SJCRH30 (cell line): ENCODE measurements around the gene NDC1. TPM values are rescaled to one million over a fixed set of nuclear protein-coding genes. Genes with fewer than 3 reads are reported as not detected.

Source experiments
- DNase-seq, 2 experiments: peaks; one replicate each; pipeline ENCODE4 v3.0.0-alpha.2; 2015 to 2020
- H3K27ac ChIP-seq: fragments of 250-450 bp; sonication (Bioruptor Pico); 2 replicates; pipeline ENCODE4 v1.5.1; 2020; ENCODE audit warnings: mild to moderate bottlenecking, moderate library complexity
- H3K27me3 ChIP-seq: fragments of 250-450 bp; sonication (Bioruptor Pico); 2 replicates; pipeline ENCODE4 v1.5.1; 2020; ENCODE audit warnings: mild to moderate bottlenecking, moderate library complexity
- H3K36me3 ChIP-seq: fragments of 250-450 bp; sonication (Bioruptor Pico); 2 replicates; pipeline ENCODE4 v1.5.1; 2020; ENCODE audit warnings: mild to moderate bottlenecking, moderate library complexity
- H3K4me1 ChIP-seq: fragments of 250-450 bp; sonication (Bioruptor Pico); 2 replicates; pipeline ENCODE4 v1.5.1; 2020; ENCODE audit warnings: mild to moderate bottlenecking, moderate library complexity
- H3K4me3 ChIP-seq: fragments of 250-450 bp; sonication (Bioruptor Pico); 2 replicates; pipeline ENCODE4 v1.5.1; 2020; ENCODE audit warnings: mild to moderate bottlenecking, moderate library complexity
- H3K9me3 ChIP-seq: fragments of 250-450 bp; sonication (Bioruptor Pico); replicated peaks from 2 replicates; pipeline ENCODE4 v1.5.1; 2020; ENCODE audit warnings: mild to moderate bottlenecking, moderate library complexity
- total RNA-seq: library from RNA; depleted of rRNA; stranded (reverse); fragments of >200 nt; shearing (Covaris generic); gene quantifications from 2 replicates; pipeline ENCODE4 v1.2.3, GENCODE V29; 2014

The NDC1 gene
- total RNA-seq, 1 experiment from 2014 or later = 107 TPM

GRCh38 chr1:53810007-53810406, 28.1 kb downstream of the NDC1 start:
- H3K9me3 ChIP-seq = no peaks in the 10 kb centered on the region
- no peak for DNase-seq
- H3K36me3 ChIP-seq = peaks cover 60% of the 10 kb centered on the region
- H3K27me3 ChIP-seq = no peaks in the 10 kb centered on the region
- no peak overlapping the region for H3K27ac ChIP-seq
- no peak overlapping the region for H3K4me3 ChIP-seq
- peaks cover 8% of the 10 kb centered on the region; the same call in 1 of the 2 replicates for H3K4me1 ChIP-seq

GRCh38 chr1:53807916-53808315, 30.2 kb downstream of the NDC1 start:
- peaks cover 8% of the 10 kb centered on the region; the same call in 1 of the 2 replicates for H3K4me1 ChIP-seq
- no peaks in the 10 kb centered on the region for H3K27me3 ChIP-seq
- H3K4me3 ChIP-seq = no peak overlapping the region
- H3K36me3 ChIP-seq = peaks cover 56% of the 10 kb centered on the region
- DNase-seq = peak; percentile 15 to 73
- no peaks in the 10 kb centered on the region for H3K9me3 ChIP-seq
- no peak overlapping the region for H3K27ac ChIP-seq

GRCh38 chr1:53804791-53805505, 33.1 kb downstream of the NDC1 start:
- Histone ChIP-seq H3K36me3 (peaks cover 65% of the 10 kb centered on the region), H3K27me3 (no peaks in the 10 kb centered on the region), H3K9me3 (no peaks in the 10 kb centered on the region), H3K27ac (no peak overlapping the region), H3K4me3 (no peak overlapping the region), H3K4me1 (peaks cover 8% of the 10 kb centered on the region; the same call in 1 of the 2 replicates)
- no peak for DNase-seq

- H3K4me1 ChIP-seq = peaks cover 8% of the 10 kb centered on the region; the same call in 1 of the 2 replicates
- peaks cover 72% of the 10 kb centered on the region for H3K36me3 ChIP-seq
- no peak overlapping the region for H3K4me3 ChIP-seq
- no peaks in the 10 kb centered on the region for H3K9me3 ChIP-seq
- H3K27ac ChIP-seq = no peak overlapping the region
- DNase-seq = no peak
- no peaks in the 10 kb centered on the region for H3K27me3 ChIP-seq
Measured at GRCh38 chr1:53804181-53804580, 33.9 kb downstream of the NDC1 start.

GRCh38 chr1:53800621-53801020, 37.5 kb downstream of the NDC1 start:
- no peaks in the 10 kb centered on the region for H3K27me3 ChIP-seq
- DNase-seq = no peak
- no peaks in the 10 kb centered on the region for H3K9me3 ChIP-seq
- H3K4me1 ChIP-seq = no peaks in the 10 kb centered on the region
- H3K4me3 ChIP-seq = no peak overlapping the region
- no peak overlapping the region for H3K27ac ChIP-seq
- H3K36me3 ChIP-seq = peaks cover 86% of the 10 kb centered on the region

- H3K36me3 ChIP-seq = peaks cover 84% of the 10 kb centered on the region
- no peak for DNase-seq
Measured at GRCh38 chr1:53799141-53799540, 39.0 kb downstream of the NDC1 start.

GRCh38 chr1:53792806-53793205, 45.3 kb downstream of the NDC1 start:
- H3K4me1 ChIP-seq = no peaks in the 10 kb centered on the region
- no peak overlapping the region for H3K27ac ChIP-seq
- DNase-seq = no peak
- no peak overlapping the region for H3K4me3 ChIP-seq
- no peaks in the 10 kb centered on the region for H3K9me3 ChIP-seq
- H3K27me3 ChIP-seq = no peaks in the 10 kb centered on the region
- peaks cover 79% of the 10 kb centered on the region for H3K36me3 ChIP-seq

More at GRCh38 chr1:53799141-53799540, 39.0 kb downstream of the NDC1 start:
- Histone ChIP-seq H3K9me3 (no peaks in the 10 kb centered on the region), H3K4me1 (no peaks in the 10 kb centered on the region), H3K27ac (no peak overlapping the region), H3K27me3 (no peaks in the 10 kb centered on the region), H3K4me3 (no peak overlapping the region)

GRCh38 chr1:53787655-53788054, 50.4 kb downstream of the NDC1 start:
- Histone ChIP-seq H3K4me1 (no peaks in the 10 kb centered on the region), H3K4me3 (no peak overlapping the region), H3K27ac (no peak overlapping the region), H3K36me3 (peaks cover 66% of the 10 kb centered on the region), H3K9me3 (no peaks in the 10 kb centered on the region), H3K27me3 (no peaks in the 10 kb centered on the region)
- DNase-seq = no peak

- H3K36me3 ChIP-seq = peaks cover 54% of the 10 kb centered on the region
- no peaks in the 10 kb centered on the region for H3K27me3 ChIP-seq
- no peak overlapping the region for H3K27ac ChIP-seq
- no peaks in the 10 kb centered on the region for H3K4me1 ChIP-seq
- DNase-seq = no peak
- no peaks in the 10 kb centered on the region for H3K9me3 ChIP-seq
- H3K4me3 ChIP-seq = no peak overlapping the region
Measured at GRCh38 chr1:53783056-53783455, 55.0 kb downstream of the NDC1 start.

GRCh38 chr1:53781654-53782053, 56.4 kb downstream of the NDC1 start:
- no peak for DNase-seq
- Histone ChIP-seq H3K27ac (no peak overlapping the region), H3K36me3 (peaks cover 58% of the 10 kb centered on the region), H3K4me1 (no peaks in the 10 kb centered on the region), H3K4me3 (no peak overlapping the region), H3K27me3 (no peaks in the 10 kb centered on the region), H3K9me3 (no peaks in the 10 kb centered on the region)

- H3K4me3 ChIP-seq = no peak overlapping the region
- no peak overlapping the region for H3K27ac ChIP-seq
- H3K4me1 ChIP-seq = no peaks in the 10 kb centered on the region
- H3K36me3 ChIP-seq = peaks cover 58% of the 10 kb centered on the region
- H3K27me3 ChIP-seq = no peaks in the 10 kb centered on the region
- H3K9me3 ChIP-seq = no peaks in the 10 kb centered on the region
- DNase-seq = no peak
Measured at GRCh38 chr1:53777272-53777671, 60.8 kb downstream of the NDC1 start.

GRCh38 chr1:53771648-53772047, 66.4 kb downstream of the NDC1 start:
- H3K4me3 ChIP-seq = no peak overlapping the region
- no peaks in the 10 kb centered on the region for H3K4me1 ChIP-seq
- H3K9me3 ChIP-seq = no peaks in the 10 kb centered on the region
- DNase-seq = no peak
- peaks cover 78% of the 10 kb centered on the region for H3K36me3 ChIP-seq
- no peaks in the 10 kb centered on the region for H3K27me3 ChIP-seq
- no peak overlapping the region for H3K27ac ChIP-seq

- Histone ChIP-seq H3K4me1 (no peaks in the 10 kb centered on the region), H3K4me3 (no peak overlapping the region), H3K27ac (no peak overlapping the region), H3K36me3 (peaks cover 79% of the 10 kb centered on the region), H3K9me3 (no peaks in the 10 kb centered on the region), H3K27me3 (no peaks in the 10 kb centered on the region)
- DNase-seq = no peak
Measured at GRCh38 chr1:53769780-53770179, 68.3 kb downstream of the NDC1 start.

GRCh38 chr1:53769184-53769583, 68.9 kb downstream of the NDC1 start:
- no peak overlapping the region for H3K4me3 ChIP-seq
- H3K27ac ChIP-seq = no peak overlapping the region
- H3K9me3 ChIP-seq = no peaks in the 10 kb centered on the region
- H3K36me3 ChIP-seq = peaks cover 75% of the 10 kb centered on the region
- no peaks in the 10 kb centered on the region for H3K27me3 ChIP-seq
- no peak for DNase-seq
- H3K4me1 ChIP-seq = no peaks in the 10 kb centered on the region

- no peak for DNase-seq
- Histone ChIP-seq H3K4me3 (no peak overlapping the region), H3K27me3 (no peaks in the 10 kb centered on the region), H3K36me3 (peaks cover 57% of the 10 kb centered on the region), H3K4me1 (no peaks in the 10 kb centered on the region), H3K9me3 (no peaks in the 10 kb centered on the region), H3K27ac (no peak overlapping the region)
Measured at GRCh38 chr1:53766831-53767405, 71.2 kb downstream of the NDC1 start.
